GM19455 (cell line): ENCODE results near the gene ROBO3.

Experiments used
- ATAC-seq: cut with Tn5 transposase; IDR thresholded peaks from one replicate; pipeline ENCODE4 v1.9.1; 2021; ENCODE audit not compliant: unreplicated experiment

ROBO3 gene

GRCh38 chr11:124891373-124891861, 26.2 kb downstream of the ROBO3 start:
- no peak for ATAC-seq

- no peak for ATAC-seq
These were observed 26.9 kb downstream of the ROBO3 start for GRCh38 chr11:124892146-124892545.

GRCh38 chr11:124892750-124893454, 27.7 kb downstream of the ROBO3 start:
- no peak for ATAC-seq

- ATAC-seq = no peak
These were observed 28.7 kb downstream of the ROBO3 start for GRCh38 chr11:124893781-124894401.

- no peak for ATAC-seq
These were observed 29.6 kb downstream of the ROBO3 start for GRCh38 chr11:124894606-124895430.

GRCh38 chr11:124895471-124895971, 30.3 kb downstream of the ROBO3 start:
- no peak for ATAC-seq

- no peak for ATAC-seq
These were observed 31.0 kb downstream of the ROBO3 start for GRCh38 chr11:124896071-124896750.

- ATAC-seq = no peak
These were observed 31.7 kb downstream of the ROBO3 start for GRCh38 chr11:124896821-124897391.

- no peak for ATAC-seq
These were observed 32.5 kb downstream of the ROBO3 start, which contains the start of gene ROBO4 for GRCh38 chr11:124897674-124898262. Gene ROBO4 (minus strand): TSS chr11:124897865. CDS start chr11:124897795, 70 bp downstream.

- no peak for ATAC-seq
These were observed 33.0 kb downstream of the ROBO3 start for GRCh38 chr11:124898263-124898680.

GRCh38 chr11:124898711-124899110, 33.5 kb downstream of the ROBO3 start:
- no peak for ATAC-seq

- ATAC-seq = no peak
These were observed 34.3 kb downstream of the ROBO3 start for GRCh38 chr11:124899383-124900145.

GRCh38 chr11:124900464-124900863, 35.2 kb downstream of the ROBO3 start:
- ATAC-seq = no peak

- ATAC-seq = no peak
These were observed 37.4 kb downstream of the ROBO3 start for GRCh38 chr11:124902616-124903015.

- ATAC-seq = no peak
These were observed 50.5 kb downstream of the ROBO3 start for GRCh38 chr11:124915541-124916369.

- ATAC-seq = no peak
These were observed 51.1 kb downstream of the ROBO3 start for GRCh38 chr11:124916370-124916710.

GRCh38 chr11:124917115-124917637, 51.9 kb downstream of the ROBO3 start:
- ATAC-seq = no peak

GRCh38 chr11:124918950-124919349, 53.7 kb downstream of the ROBO3 start, which contains the start of gene HEPN1:
Gene HEPN1 (plus strand): TSS chr11:124919250.
- ATAC-seq = no peak
